Measurements from ENCODE around the gene GSTA1. TPM values are rescaled to one million over a fixed set of nuclear protein-coding genes. Genes with fewer than 3 reads are reported as not detected.
"Not testable (repeated sequence)": the region's sequence is repeated elsewhere in the genome, so short reads cannot be mapped to it uniquely, and the experiment has no call there.

GSTA1 gene
- total RNA-seq, 1 donor from 2014 or later, result 22.2 TPM

- ATAC-seq (no peak), DNase-seq (no peak)
- no peaks in the 10 kb centered on the region for H3K36me3 ChIP-seq
- TF ChIP-seq CTCF (IDR thresholded peaks at IDR 0.05), result no peak
- no peaks in the 10 kb centered on the region for H3K4me1 ChIP-seq
- no peak overlapping the region for H3K4me3 ChIP-seq
- no peaks in the 10 kb centered on the region for H3K9me3 ChIP-seq
- no peak overlapping the region for H3K27ac ChIP-seq
- intact Hi-C loops (cut with DNase I), result no loop called here
- no peaks in the 10 kb centered on the region for H3K27me3 ChIP-seq (ENCODE audit: low read depth)
Measured at GRCh38 chr6:52788478-52788877, 15.1 kb downstream of the GSTA1 start.

GRCh38 chr6:52787917-52788316, 15.7 kb downstream of the GSTA1 start:
- ATAC-seq, result no peak
- no peak for TF ChIP-seq CTCF (IDR thresholded peaks at IDR 0.05)
- Histone ChIP-seq H3K4me3 (no peak overlapping the region), H3K27me3 (ENCODE audit: low read depth) (no peaks in the 10 kb centered on the region), H3K9me3 (no peaks in the 10 kb centered on the region), H3K27ac (no peak overlapping the region), H3K4me1 (no peaks in the 10 kb centered on the region), H3K36me3 (no peaks in the 10 kb centered on the region)
- intact Hi-C loops (cut with DNase I), result no loop called here
- no peak for DNase-seq

- H3K4me3 ChIP-seq, result no peak overlapping the region
- no peaks in the 10 kb centered on the region for H3K9me3 ChIP-seq
- no peak for TF ChIP-seq CTCF (IDR thresholded peaks at IDR 0.05)
- ATAC-seq, result no peak
- no peaks in the 10 kb centered on the region for H3K36me3 ChIP-seq
- DNase-seq, result no peak
- no peaks in the 10 kb centered on the region for H3K4me1 ChIP-seq
- no peaks in the 10 kb centered on the region for H3K27me3 ChIP-seq (ENCODE audit: low read depth)
- no peak overlapping the region for H3K27ac ChIP-seq
- intact Hi-C loops (cut with DNase I), result no loop called here
Measured at GRCh38 chr6:52786249-52786956, 17.2 kb downstream of the GSTA1 start.

GRCh38 chr6:52782696-52783274, 20.8 kb downstream of the GSTA1 start:
- H3K4me1 ChIP-seq; intact Hi-C loops (cut with DNase I); ATAC-seq; DNase-seq; H3K27ac ChIP-seq; H3K36me3 ChIP-seq; H3K9me3 ChIP-seq; H3K4me3 ChIP-seq; H3K27me3 ChIP-seq (ENCODE audit: low read depth): not testable (repeated sequence)

- H3K27ac ChIP-seq; H3K9me3 ChIP-seq; intact Hi-C loops (cut with DNase I); ATAC-seq; H3K36me3 ChIP-seq; H3K4me3 ChIP-seq; H3K4me1 ChIP-seq; H3K27me3 ChIP-seq (ENCODE audit: low read depth); DNase-seq: not testable (repeated sequence)
Measured at GRCh38 chr6:52782209-52782608, 21.4 kb downstream of the GSTA1 start.

- intact Hi-C loops (cut with DNase I), result no loop called here
Measured at GRCh38 chr6:52779237-52779636, 24.4 kb downstream of the GSTA1 start.

GRCh38 chr6:52776711-52777351, 26.8 kb downstream of the GSTA1 start:
- DNase-seq; H3K4me3 ChIP-seq; intact Hi-C loops (cut with DNase I); ATAC-seq; H3K27ac ChIP-seq; H3K9me3 ChIP-seq; H3K36me3 ChIP-seq; H3K4me1 ChIP-seq; H3K27me3 ChIP-seq (ENCODE audit: low read depth): not testable (repeated sequence)

More at GRCh38 chr6:52779237-52779636, 24.4 kb downstream of the GSTA1 start:
- H3K9me3 ChIP-seq, result no peaks in the 10 kb centered on the region
- DNase-seq (no peak), ATAC-seq (no peak)
- no peaks in the 10 kb centered on the region for H3K36me3 ChIP-seq
- H3K4me3 ChIP-seq, result no peak overlapping the region
- H3K27ac ChIP-seq, result no peak overlapping the region
- H3K4me1 ChIP-seq, result no peaks in the 10 kb centered on the region
- no peaks in the 10 kb centered on the region for H3K27me3 ChIP-seq (ENCODE audit: low read depth)
- TF ChIP-seq CTCF (IDR thresholded peaks at IDR 0.05), result no peak

- H3K4me3 ChIP-seq; H3K27ac ChIP-seq; H3K27me3 ChIP-seq (ENCODE audit: low read depth); ATAC-seq; H3K9me3 ChIP-seq; H3K4me1 ChIP-seq; DNase-seq; intact Hi-C loops (cut with DNase I); H3K36me3 ChIP-seq: not testable (repeated sequence)
Measured at GRCh38 chr6:52769399-52769798, 34.2 kb downstream of the GSTA1 start.

- H3K27me3 ChIP-seq (ENCODE audit: low read depth); ATAC-seq; H3K4me3 ChIP-seq; H3K27ac ChIP-seq; intact Hi-C loops (cut with DNase I); H3K4me1 ChIP-seq; DNase-seq; H3K36me3 ChIP-seq; H3K9me3 ChIP-seq: not testable (repeated sequence)
Measured at GRCh38 chr6:52767658-52768057, 36.0 kb downstream of the GSTA1 start.
